Activated CD8-positive, alpha-beta memory T cell treated with anti-CD3 and anti-CD28 coated beads, Interleukin-2, amount 50 U/mL, for 4 hours (primary cell): Measurements from ENCODE around the gene GCA.

ENCODE experiments used
- DNase-seq: peaks from one replicate; pipeline ENCODE4 v3.0.0-alpha.2; 2020

GCA gene

GRCh38 chr2:162328424-162329157 is 15.3 kb upstream of the GCA start:
- no peak for DNase-seq

- DNase-seq = no peak
Measured at GRCh38 chr2:162330881-162331280, 13.1 kb upstream of the GCA start.

GRCh38 chr2:162333968-162334367 is 10.0 kb upstream of the GCA start:
- DNase-seq = no peak

GRCh38 chr2:162337868-162338267 is 6.1 kb upstream of the GCA start:
- DNase-seq = no peak

GRCh38 chr2:162340822-162341221 is 3.1 kb upstream of the GCA start:
- no peak for DNase-seq

- DNase-seq = no peak
Measured at GRCh38 chr2:162342321-162342720, 1.6 kb upstream of the GCA start.

GRCh38 chr2:162342841-162343240 is 1.1 kb upstream of the GCA start:
- no peak for DNase-seq

- DNase-seq = no peak
Measured at GRCh38 chr2:162343492-162343823, 474 bp upstream of the GCA start.

- no peak for DNase-seq
Measured at GRCh38 chr2:162344617-162344950, 652 bp downstream of the GCA start.

- no peak for DNase-seq
Measured at GRCh38 chr2:162365392-162365791, 21.5 kb downstream of the GCA start.

GRCh38 chr2:162368494-162368893 is 24.6 kb downstream of the GCA start:
- no peak for DNase-seq

GRCh38 chr2:162369551-162369950 is 25.6 kb downstream of the GCA start:
- no peak for DNase-seq

- DNase-seq = no peak
Measured at GRCh38 chr2:162370931-162371330, 27.0 kb downstream of the GCA start.

GRCh38 chr2:162372818-162373217 is 28.9 kb downstream of the GCA start:
- no peak for DNase-seq

- DNase-seq = no peak
Measured at GRCh38 chr2:162379719-162380580, 36.0 kb downstream of the GCA start.

- no peak for DNase-seq
Measured at GRCh38 chr2:162381851-162382250, 37.9 kb downstream of the GCA start.

GRCh38 chr2:162382278-162382677 is 38.3 kb downstream of the GCA start:
- no peak for DNase-seq

- DNase-seq = no peak
Measured at GRCh38 chr2:162385536-162385935, 41.6 kb downstream of the GCA start.

GRCh38 chr2:162390801-162391200 is 46.9 kb downstream of the GCA start:
- DNase-seq = no peak

GRCh38 chr2:162400336-162400735 is 56.4 kb downstream of the GCA start:
- DNase-seq = no peak

- no peak for DNase-seq
Measured at GRCh38 chr2:162401871-162402270, 57.9 kb downstream of the GCA start.

- no peak for DNase-seq
Measured at GRCh38 chr2:162403884-162404283, 60.0 kb downstream of the GCA start.
